PC-9 (cell line): ENCODE data around the gene SLC25A33. TPM values are rescaled to one million over a fixed set of nuclear protein-coding genes. Genes with fewer than 3 reads are reported as not detected.

Source experiments
- BruUV-seq: library from RNA; stranded (reverse); fragments of 400-500 nt; replicated peaks from 2 replicates; lab custom pipeline; 2021; lab: Mats Ljungman, UMichigan
- CTCF ChIA-PET: fragments of 300-600 bp; sonication (Branson Sonifier 250); formaldehyde crosslinking; loops from one replicate; lab custom pipeline; 2022; ENCODE audit warnings: antibody characterized with exemption; lab: Charles Lee
- POLR2A ChIA-PET: fragments of 300-600 bp; sonication (Branson Sonifier 250); formaldehyde crosslinking; loops from one replicate; lab custom pipeline; 2022; ENCODE audit warnings: antibody characterized with exemption; ENCODE audit not compliant: unreplicated experiment; lab: Charles Lee
- DNase-seq, 2 experiments: peaks; one replicate each; pipeline versions ENCODE4 v3.0.0 to v3.0.0-alpha.2; 2015 to 2022; ENCODE audit warnings: mixed read lengths in 1 of 2
- H2AFZ ChIP-seq: fragments of 200-600 bp; sonication (generic); 2 replicates; pipeline ENCODE4 v1.8.1; 2017; ENCODE audit warnings: antibody characterized with exemption
- H3F3A ChIP-seq: fragments of 200-600 bp; sonication (generic); 2 replicates; pipeline ENCODE4 v1.8.1; 2017; ENCODE audit warnings: antibody characterized with exemption, mild to moderate bottlenecking, low read depth; ENCODE audit not compliant: insufficient read depth
- H3K27ac ChIP-seq: fragments of 200-600 bp; sonication (generic); 2 replicates; pipeline ENCODE4 v1.6.1; 2016; ENCODE audit warnings: mixed run types
- H3K27me3 ChIP-seq: fragments of 200-600 bp; sonication (generic); 2 replicates; pipeline ENCODE4 v1.6.1; 2016; ENCODE audit warnings: low read depth, mixed run types; ENCODE audit not compliant: insufficient read depth
- H3K36me3 ChIP-seq: fragments of 200-600 bp; sonication (generic); 2 replicates; pipeline ENCODE4 v1.6.1; 2016; ENCODE audit warnings: low read depth, mixed run types
- H3K4me1 ChIP-seq: fragments of 200-600 bp; sonication (generic); replicated peaks from 2 replicates; pipeline ENCODE4 v1.6.1; 2016; ENCODE audit warnings: mixed run types; ENCODE audit not compliant: insufficient read depth
- H3K4me2 ChIP-seq: fragments of 200-600 bp; sonication (generic); 2 replicates; pipeline ENCODE4 v1.6.1; 2017; ENCODE audit warnings: mixed run types
- H3K4me3 ChIP-seq: fragments of 200-600 bp; sonication (generic); 2 replicates; pipeline ENCODE4 v1.6.1; 2016; ENCODE audit warnings: mixed run types
- H3K79me2 ChIP-seq: fragments of 200-600 bp; sonication (generic); 2 replicates; pipeline ENCODE4 v1.6.1; 2017; ENCODE audit warnings: low read depth, mixed run types
- H3K9me2 ChIP-seq: fragments of 200-600 bp; sonication (generic); 2 replicates; pipeline ENCODE4 v1.8.1; 2017; ENCODE audit warnings: mild to moderate bottlenecking; ENCODE audit not compliant: insufficient read depth
- H3K9me3 ChIP-seq: fragments of 200-600 bp; sonication (generic); 2 replicates; pipeline ENCODE4 v1.8.1; 2016; ENCODE audit warnings: low read depth; ENCODE audit not compliant: insufficient read depth
- H4K20me1 ChIP-seq: fragments of 200-600 bp; sonication (generic); 2 replicates; pipeline ENCODE4 v1.8.1; 2017; ENCODE audit not compliant: insufficient read depth
- CTCF ChIP-seq: fragments of 200-600 bp; sonication (generic); conservative IDR thresholded peaks from 2 replicates; pipeline ENCODE4 v1.6.1; 2017; ENCODE audit warnings: mixed run types, antibody characterized with exemption, mild to moderate bottlenecking, moderate library complexity
- EZH2 ChIP-seq: fragments of 200-600 bp; sonication (generic); IDR thresholded peaks from 2 replicates; pipeline ENCODE4 v1.8.0; 2017; ENCODE audit warnings: antibody characterized with exemption, low read depth
- intact Hi-C: fragments of 100-400 bp; cut with micrococcal nuclease; formaldehyde crosslinking; loops from one replicate; pipeline ENCODE4 v1.10.0; 2022; ENCODE audit not compliant: unreplicated experiment
- total RNA-seq: library from RNA; stranded (reverse); gene quantifications from 2 replicates; pipeline ENCODE4 v1.2.3, GENCODE V29; 2021

SLC25A33 gene
- total RNA-seq, 1 experiment from 2014 or later: 3.0 TPM

- no peaks in the 10 kb centered on the region; the same call in 1 of the 2 replicates for H3K4me1 ChIP-seq
- H3K27me3 ChIP-seq: no peaks in the 10 kb centered on the region
- intact Hi-C loops: no loop called here
- CTCF ChIA-PET: interaction anchor here (1.1 kb wide), 1 partner anchor 96 kb away, joined by 3 read pairs; no protein-coding TSS in a partner anchor
- no peak overlapping the region for H3K27ac ChIP-seq
- H2AFZ ChIP-seq: no peak overlapping the region
- no peak overlapping the region for H3K4me2 ChIP-seq
- no peak overlapping the region for H3K4me3 ChIP-seq
- H4K20me1 ChIP-seq: no peaks in the 10 kb centered on the region
- no peak for DNase-seq
- no TSS peak for BruUV-seq
- H3K9me2 ChIP-seq: no peaks in the 10 kb centered on the region
- H3K36me3 ChIP-seq: no peaks in the 10 kb centered on the region
- no peaks in the 10 kb centered on the region for H3K79me2 ChIP-seq
- TF ChIP-seq CTCF (no peak), EZH2 (no peak)
- POLR2A ChIA-PET: interaction anchor here (0.6 kb wide), 1 partner anchor 291 kb away, joined by 16 read pairs; no protein-coding TSS in a partner anchor
- H3F3A ChIP-seq: no peaks in the 10 kb centered on the region
- no peaks in the 10 kb centered on the region for H3K9me3 ChIP-seq
Measured at GRCh38 chr1:9628541-9629444, 89.5 kb downstream of the SLC25A33 start.

GRCh38 chr1:9629445-9630201 is 90.4 kb downstream of the SLC25A33 start:
- H4K20me1 ChIP-seq: no peaks in the 10 kb centered on the region

More at GRCh38 chr1:9629445-9630201, 90.4 kb downstream of the SLC25A33 start:
- Histone ChIP-seq H3K9me3 (no peaks in the 10 kb centered on the region), H3K9me2 (no peaks in the 10 kb centered on the region), H3F3A (no peaks in the 10 kb centered on the region), H3K4me2 (no peak overlapping the region), H3K27ac (no peak overlapping the region), H3K27me3 (no peaks in the 10 kb centered on the region), H2AFZ (no peak overlapping the region), H3K79me2 (no peaks in the 10 kb centered on the region), H3K4me1 (no peaks in the 10 kb centered on the region; the same call in 1 of the 2 replicates), H3K36me3 (no peaks in the 10 kb centered on the region), H3K4me3 (no peak overlapping the region)
- intact Hi-C loops: no loop called here
- no TSS peak for BruUV-seq
- ChIA-PET CTCF (interaction anchor here (1.1 kb wide), 1 partner anchor 95 kb away, joined by 3 read pairs; no protein-coding TSS in a partner anchor), POLR2A (no interaction called here)
- DNase-seq: no peak
- TF ChIP-seq CTCF (no peak), EZH2 (no peak)
